ENCODE results near the gene OPTC.

OPTC gene

GRCh38 chr1:203518541-203518940, 24.6 kb downstream of the OPTC start:
- no peak for DNase-seq

GRCh38 chr1:203519053-203519840, 25.3 kb downstream of the OPTC start:
- no peak for DNase-seq

GRCh38 chr1:203519896-203520295, 25.9 kb downstream of the OPTC start:
- DNase-seq, result no peak

GRCh38 chr1:203520315-203520714, 26.4 kb downstream of the OPTC start:
- DNase-seq, result no peak

GRCh38 chr1:203521074-203521794, 27.3 kb downstream of the OPTC start:
- no peak for DNase-seq

- DNase-seq, result no peak
Observed at GRCh38 chr1:203521812-203522211, 27.9 kb downstream of the OPTC start.

- no peak for DNase-seq
Observed at GRCh38 chr1:203522237-203522636, 28.3 kb downstream of the OPTC start.

- DNase-seq, result no peak
Observed at GRCh38 chr1:203523667-203524066, 29.7 kb downstream of the OPTC start.

GRCh38 chr1:203524152-203524551, 30.2 kb downstream of the OPTC start:
- DNase-seq, result no peak

GRCh38 chr1:203524824-203525223, 30.9 kb downstream of the OPTC start:
- DNase-seq, result no peak

GRCh38 chr1:203525685-203526084, 31.7 kb downstream of the OPTC start:
- DNase-seq, result no peak

- DNase-seq, result no peak
Observed at GRCh38 chr1:203526130-203526529, 32.2 kb downstream of the OPTC start.

GRCh38 chr1:203526572-203526971, 32.6 kb downstream of the OPTC start:
- no peak for DNase-seq

- DNase-seq, result no peak
Observed at GRCh38 chr1:203527013-203527412, 33.1 kb downstream of the OPTC start.

- no peak for DNase-seq
Observed at GRCh38 chr1:203528063-203528462, 34.1 kb downstream of the OPTC start.

- DNase-seq, result no peak
Observed at GRCh38 chr1:203528976-203529835, 35.3 kb downstream of the OPTC start.

- DNase-seq, result no peak
Observed at GRCh38 chr1:203531063-203531462, 37.1 kb downstream of the OPTC start.

- DNase-seq, result no peak
Observed at GRCh38 chr1:203534012-203534411, 40.1 kb downstream of the OPTC start.

GRCh38 chr1:203534526-203534925, 40.6 kb downstream of the OPTC start:
- DNase-seq, result no peak

- no peak for DNase-seq
Observed at GRCh38 chr1:203536575-203536974, 42.6 kb downstream of the OPTC start.

- no peak for DNase-seq
Observed at GRCh38 chr1:203536980-203537455, 43.1 kb downstream of the OPTC start.

GRCh38 chr1:203537806-203538464, 44.0 kb downstream of the OPTC start:
- peak; percentile 3 for DNase-seq

GRCh38 chr1:203538726-203539125, 44.8 kb downstream of the OPTC start:
- no peak for DNase-seq

Measured in CD4-positive, alpha-beta T cell treated with Interleukin-4 for 4 hours (primary cell).